Bone marrow (tissue), 2 donors: Measurements from ENCODE around the gene SMC6.

ENCODE experiments used
- DNase-seq, 2 donors: peaks; one replicate each; lab custom pipeline; 2025; lab: John Stamatoyannopoulos, UW

SMC6 gene, protein sequence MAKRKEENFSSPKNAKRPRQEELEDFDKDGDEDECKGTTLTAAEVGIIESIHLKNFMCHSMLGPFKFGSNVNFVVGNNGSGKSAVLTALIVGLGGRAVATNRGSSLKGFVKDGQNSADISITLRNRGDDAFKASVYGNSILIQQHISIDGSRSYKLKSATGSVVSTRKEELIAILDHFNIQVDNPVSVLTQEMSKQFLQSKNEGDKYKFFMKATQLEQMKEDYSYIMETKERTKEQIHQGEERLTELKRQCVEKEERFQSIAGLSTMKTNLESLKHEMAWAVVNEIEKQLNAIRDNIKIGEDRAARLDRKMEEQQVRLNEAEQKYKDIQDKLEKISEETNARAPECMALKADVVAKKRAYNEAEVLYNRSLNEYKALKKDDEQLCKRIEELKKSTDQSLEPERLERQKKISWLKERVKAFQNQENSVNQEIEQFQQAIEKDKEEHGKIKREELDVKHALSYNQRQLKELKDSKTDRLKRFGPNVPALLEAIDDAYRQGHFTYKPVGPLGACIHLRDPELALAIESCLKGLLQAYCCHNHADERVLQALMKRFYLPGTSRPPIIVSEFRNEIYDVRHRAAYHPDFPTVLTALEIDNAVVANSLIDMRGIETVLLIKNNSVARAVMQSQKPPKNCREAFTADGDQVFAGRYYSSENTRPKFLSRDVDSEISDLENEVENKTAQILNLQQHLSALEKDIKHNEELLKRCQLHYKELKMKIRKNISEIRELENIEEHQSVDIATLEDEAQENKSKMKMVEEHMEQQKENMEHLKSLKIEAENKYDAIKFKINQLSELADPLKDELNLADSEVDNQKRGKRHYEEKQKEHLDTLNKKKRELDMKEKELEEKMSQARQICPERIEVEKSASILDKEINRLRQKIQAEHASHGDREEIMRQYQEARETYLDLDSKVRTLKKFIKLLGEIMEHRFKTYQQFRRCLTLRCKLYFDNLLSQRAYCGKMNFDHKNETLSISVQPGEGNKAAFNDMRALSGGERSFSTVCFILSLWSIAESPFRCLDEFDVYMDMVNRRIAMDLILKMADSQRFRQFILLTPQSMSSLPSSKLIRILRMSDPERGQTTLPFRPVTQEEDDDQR

DNA sequence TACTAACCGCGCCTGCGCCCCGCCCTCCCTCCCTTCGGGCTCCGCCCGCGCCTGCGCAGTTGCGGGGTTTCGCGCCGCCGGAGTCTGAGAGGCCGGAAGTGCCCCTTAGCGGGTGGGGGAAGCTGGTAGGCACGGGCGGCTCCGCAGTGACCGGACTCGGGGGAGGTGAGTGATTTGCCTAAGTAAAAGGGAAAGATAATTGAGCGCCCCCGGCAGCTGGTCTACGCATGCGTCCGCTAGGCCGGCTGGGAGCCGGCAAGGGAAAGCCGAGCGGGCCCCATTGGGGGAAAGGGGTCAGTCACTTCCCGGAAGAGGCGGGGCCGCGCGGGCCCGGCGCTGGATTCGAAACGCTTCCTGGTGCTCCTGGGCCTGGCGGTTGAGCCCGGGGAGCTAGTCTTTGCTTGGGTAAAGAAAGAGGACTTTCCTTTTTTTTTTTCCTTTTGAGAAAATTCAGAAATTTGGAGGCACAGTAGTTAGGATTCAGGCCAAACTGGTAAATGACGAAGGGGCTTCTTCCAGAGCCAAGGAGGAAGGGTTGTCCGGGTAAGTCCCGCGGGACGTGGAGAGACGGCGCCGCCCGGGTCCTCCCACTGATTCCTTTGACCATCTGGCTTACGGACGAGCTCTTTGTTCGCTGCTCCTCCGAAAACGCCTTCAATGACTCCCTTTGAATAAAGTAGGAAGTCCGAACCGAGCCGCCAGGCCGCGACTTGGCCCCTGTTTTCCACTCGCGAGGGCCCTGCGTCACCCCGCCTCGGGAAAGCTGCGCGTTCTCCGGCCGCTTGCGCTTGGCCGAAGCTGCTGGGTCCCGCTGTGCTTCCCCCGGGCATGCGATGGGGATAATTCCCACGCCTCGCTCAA lies at the start of gene SMC6, which contains the start of gene GEN1:
Gene SMC6, minus strand, starts transcription at position 8 of the 861 bp plus-strand sequence. CDS start 7,864 bp downstream, outside the sequence.
Gene GEN1, plus strand, starts transcription at position 336 of the 861 bp plus-strand sequence. CDS start 5,806 bp downstream, outside the sequence.
- DNase-seq: peak; percentile 90 to 97

- DNase-seq: no peak
Measured at GRCh38 chr2:17800693-17801458, 47.3 kb upstream of the SMC6 start.

DNA sequence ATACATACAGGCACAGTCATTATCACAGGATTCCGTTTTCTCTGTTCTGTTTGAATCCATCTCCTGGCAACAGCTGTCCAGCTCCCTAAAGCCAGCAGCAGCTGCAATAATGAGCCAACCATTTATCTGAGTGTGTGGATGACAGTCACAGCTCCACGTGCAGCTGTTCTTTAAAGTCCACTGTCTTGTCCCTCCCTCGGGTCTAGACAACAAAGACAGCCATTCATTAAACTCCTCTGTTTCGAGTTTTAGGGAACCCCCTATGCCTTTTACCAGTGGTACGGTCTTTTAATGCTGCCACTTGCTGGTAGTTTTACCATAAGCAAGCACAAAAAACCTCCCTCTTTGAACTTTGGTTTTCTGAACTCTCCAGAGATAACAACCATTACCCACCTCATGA lies 46.6 kb upstream of the SMC6 start:
- no peak for DNase-seq

- no peak for DNase-seq
Measured at GRCh38 chr2:17799301-17800120, 45.9 kb upstream of the SMC6 start.

DNA sequence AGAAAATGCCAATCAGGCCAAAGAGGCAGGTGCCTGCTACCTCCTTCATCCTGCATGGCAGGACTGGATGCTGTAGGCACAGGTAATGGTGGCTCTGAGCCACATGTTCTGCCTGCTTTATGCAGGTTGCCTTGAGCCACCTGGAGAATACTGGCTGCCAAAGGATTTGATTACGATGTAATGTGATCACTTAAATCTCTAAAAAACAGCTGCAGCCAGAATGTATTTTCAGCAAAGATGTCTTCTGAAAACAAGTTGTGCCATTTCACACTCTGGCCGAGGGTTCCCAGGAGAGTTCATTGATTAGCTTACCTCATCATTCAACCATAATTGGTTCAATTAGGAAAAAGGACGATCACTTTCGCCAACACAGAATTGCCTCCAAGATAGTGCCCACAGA lies 44.7 kb upstream of the SMC6 start:
- DNase-seq: no peak

GRCh38 chr2:17795309-17795708 lies 41.7 kb upstream of the SMC6 start:
- no peak for DNase-seq

DNA sequence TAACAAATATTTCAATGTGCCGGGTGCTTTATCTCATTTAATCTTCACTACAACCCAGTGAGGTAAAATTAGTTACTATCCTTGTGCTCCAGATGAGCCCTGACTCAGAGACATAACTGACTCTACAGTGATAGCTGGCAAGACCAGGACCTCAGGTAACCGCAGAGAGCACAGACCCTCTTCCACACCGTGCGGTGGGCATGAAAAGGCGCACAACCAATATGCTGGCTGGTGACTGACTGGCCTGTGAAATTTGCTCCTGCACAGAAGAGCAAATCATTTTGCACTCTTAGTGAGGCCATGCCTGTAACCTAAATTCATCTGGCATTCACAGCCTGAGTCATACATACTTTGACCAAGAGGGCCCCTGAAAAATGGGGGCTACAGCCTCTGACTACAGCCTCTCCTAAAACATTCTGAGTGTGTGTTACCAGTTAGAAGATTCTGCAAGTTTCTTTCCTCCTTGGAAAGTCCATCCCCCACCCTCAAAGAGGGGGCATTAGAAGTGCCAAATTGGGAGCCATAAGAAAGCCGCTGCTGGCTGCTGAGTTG lies 40.3 kb upstream of the SMC6 start:
- DNase-seq: no peak

- no peak for DNase-seq
Measured at GRCh38 chr2:17793296-17793695, 39.7 kb upstream of the SMC6 start.

DNA sequence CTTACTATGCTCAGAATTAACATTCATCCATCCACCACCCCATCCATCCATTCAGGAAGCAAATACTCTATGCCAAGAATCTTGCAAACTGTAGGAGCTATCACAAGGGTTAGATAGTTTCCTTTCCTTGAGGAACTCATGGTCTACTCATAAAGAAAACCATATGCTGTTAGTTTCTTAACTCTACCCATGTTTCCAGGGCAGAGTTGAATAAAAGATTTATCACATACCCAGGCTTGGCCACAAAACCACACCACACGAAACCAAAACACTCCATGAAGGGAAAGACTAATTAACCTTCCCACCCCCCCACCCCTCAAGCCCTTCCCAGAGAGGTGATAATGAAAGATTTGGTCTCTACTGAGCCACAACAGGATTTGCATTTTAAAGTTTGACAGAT lies 38.9 kb upstream of the SMC6 start:
- no peak for DNase-seq

DNA sequence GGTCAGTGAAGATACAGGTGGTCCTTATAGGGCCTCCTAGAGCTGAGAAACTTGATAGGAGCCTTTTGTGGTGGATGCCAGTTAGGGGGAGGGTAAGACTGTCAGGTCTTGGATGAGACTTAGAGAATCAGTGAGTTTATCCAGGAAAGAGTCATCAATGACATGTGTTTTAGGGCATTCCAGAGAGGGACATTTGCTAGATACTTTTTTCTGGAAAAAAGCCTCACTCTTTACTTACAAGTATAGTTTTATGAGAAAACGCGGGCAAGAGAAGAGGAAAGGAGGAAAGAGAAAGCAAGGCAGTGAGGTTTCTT lies 38.2 kb upstream of the SMC6 start:
- no peak for DNase-seq

GRCh38 chr2:17791121-17791816 lies 37.7 kb upstream of the SMC6 start:
- peak in 1 of 2 donors; percentile 89 for DNase-seq

DNA sequence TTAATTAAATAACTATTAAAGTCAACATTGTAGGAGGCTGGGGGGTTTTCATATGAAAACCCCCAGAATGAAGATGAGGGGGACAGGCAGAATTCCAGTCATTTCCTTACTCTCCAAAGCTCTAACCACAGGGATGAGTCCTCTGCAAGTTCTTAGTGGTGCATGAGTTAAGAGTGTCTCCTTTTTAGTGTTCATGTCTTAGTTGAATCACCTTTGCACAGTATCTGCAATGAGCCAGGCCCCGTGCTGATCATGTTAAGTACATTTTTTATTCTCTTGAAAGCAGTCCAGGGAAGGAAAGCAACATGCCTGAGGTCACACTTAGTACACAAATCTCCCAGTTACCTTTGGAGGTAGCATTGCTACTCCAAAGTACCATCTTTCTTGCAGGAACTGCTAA lies 36.9 kb upstream of the SMC6 start:
- no peak for DNase-seq

- DNase-seq: no peak
Measured at GRCh38 chr2:17788773-17789172, 35.2 kb upstream of the SMC6 start.

DNA sequence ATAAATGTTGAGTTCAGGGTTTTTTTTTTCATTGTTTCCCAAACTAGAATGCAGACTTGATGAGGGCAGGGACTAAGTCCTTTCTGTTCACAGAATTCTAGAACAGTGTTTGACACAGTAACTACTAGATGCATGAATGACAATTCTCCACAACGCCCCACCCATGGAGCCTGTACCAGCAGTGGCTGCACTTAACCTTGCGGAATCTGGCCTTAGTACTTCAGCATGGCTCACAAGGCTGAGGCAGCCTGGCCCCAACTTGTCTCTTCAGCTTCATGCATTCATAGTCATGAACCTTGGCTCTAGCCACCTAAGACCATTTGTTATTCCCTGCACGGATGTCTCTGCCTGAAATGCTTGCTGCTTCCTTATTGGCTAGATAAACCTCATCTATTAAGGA lies 33.1 kb upstream of the SMC6 start:
- DNase-seq: no peak

DNA sequence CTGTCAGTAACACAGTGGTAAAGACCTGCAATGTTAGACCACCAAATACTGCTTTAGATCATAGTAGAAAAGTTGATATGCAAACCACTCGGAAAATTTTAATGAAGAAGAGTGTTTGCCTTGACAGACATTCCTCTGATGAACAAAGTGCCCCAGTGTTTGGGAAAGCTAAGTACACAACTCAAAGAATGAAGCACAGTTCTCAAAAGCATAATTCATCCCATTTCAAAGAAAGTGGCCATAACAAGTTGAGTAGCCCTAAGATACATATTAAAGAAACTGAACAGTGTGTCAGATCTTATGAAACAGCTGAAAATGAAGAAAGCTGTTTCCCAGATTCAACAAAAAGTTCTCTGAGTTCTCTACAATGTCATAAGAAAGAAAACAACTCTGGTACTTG lies 27.9 kb upstream of the SMC6 start:
- DNase-seq: no peak

DNA sequence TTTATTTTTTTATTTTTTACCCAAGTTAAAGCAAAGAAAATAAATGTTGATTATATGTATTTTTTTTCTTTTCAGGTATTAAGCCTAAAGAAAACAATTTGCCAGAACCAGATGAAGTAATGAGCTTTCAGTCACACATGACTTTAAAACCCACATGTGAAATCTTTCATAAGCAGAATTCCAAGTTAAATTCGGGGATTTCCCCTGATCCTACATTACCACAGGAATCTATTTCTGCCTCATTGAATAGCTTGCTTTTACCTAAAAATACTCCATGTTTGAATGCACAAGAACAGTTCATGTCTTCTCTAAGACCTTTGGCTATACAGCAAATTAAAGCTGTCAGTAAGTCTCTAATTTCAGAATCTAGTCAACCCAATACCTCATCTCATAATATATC lies 26.9 kb upstream of the SMC6 start:
- no peak for DNase-seq

- no peak for DNase-seq
Measured at GRCh38 chr2:17772532-17772931, 18.9 kb upstream of the SMC6 start.

GRCh38 chr2:17771956-17772355 lies 18.3 kb upstream of the SMC6 start:
- no peak for DNase-seq

DNA sequence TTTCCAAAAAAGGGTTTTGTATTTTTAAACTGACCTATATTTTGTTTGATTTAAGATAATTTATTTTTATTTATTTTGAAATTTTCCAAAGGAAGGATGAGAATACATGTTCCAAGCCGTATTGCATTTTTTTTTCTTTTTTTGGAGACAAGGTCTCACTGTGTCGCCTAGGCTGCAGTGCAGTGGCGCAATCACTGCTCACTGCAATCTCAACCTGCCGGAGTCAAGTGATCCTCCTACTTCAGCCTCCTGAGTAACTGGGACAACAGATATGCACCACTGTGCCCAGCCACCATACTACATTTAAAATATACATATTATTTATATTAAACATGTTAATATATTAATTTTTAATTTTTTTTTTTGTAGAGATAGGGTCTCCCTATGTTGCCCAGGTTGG lies 15.3 kb upstream of the SMC6 start:
- no peak for DNase-seq
